SH-SY5Y (cell line): Measurements from ENCODE around the gene TMEM109.

ENCODE experiments used
- GATA2 ChIP-seq: IDR thresholded peaks from 2 replicates; pipeline ENCODE4 v1.6.1; 2011; ENCODE audit warnings: mild to moderate bottlenecking, low read depth, low read length
- GATA3 ChIP-seq: IDR thresholded peaks from 2 replicates; pipeline ENCODE4 v1.6.1; 2011; ENCODE audit warnings: low read depth, mild to moderate bottlenecking, low read length, moderate library complexity

DNA sequence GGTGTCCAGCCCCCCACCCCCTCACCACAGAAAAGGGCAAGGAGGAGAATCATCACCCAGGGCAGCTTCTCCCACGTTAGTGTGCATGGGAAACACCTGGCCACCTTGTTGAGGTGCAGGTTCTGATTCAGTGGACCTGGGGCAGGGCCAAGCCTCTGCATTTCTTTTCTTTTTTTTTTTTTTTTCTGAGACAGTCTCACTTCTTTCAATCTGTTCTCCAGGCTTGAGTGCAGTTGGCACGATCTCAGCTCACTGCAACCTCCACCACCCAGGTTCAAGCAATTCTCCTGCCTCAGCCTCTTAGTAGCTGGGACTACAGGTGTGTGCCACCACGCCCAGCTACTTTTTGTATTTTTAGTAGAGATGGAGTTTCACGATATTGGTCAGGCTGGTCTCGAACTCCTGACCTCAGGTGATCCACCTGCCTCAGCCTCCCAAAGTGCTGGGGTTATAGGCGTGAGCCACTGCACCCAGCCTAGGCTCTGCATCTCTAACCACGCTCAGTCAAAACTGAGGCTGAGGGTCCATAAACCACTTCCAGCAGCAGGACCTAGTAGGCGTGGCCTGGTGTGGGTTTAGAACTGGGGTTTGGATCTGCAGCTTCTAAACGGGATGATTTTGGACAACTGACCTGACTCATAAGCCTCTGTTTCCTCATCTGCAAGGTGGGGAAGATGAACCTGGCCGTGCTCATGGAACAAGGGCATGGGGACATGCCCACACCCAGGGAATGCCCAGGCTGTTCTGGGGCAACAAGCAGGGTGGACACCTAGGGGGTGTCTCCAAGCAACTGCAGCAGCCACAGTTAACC is 45.9 kb upstream of the TMEM109 start:
- TF ChIP-seq GATA2 (no peak), GATA3 (no peak)
